GM18517 (cell line): ENCODE data around the gene TNFRSF13B.
"Not testable (repeated sequence)": the region's sequence is repeated elsewhere in the genome, so short reads cannot be mapped to it uniquely, and the experiment has no call there.

Experiments
- ATAC-seq: cut with Tn5 transposase; IDR thresholded peaks from one replicate; pipeline ENCODE4 v1.9.1; 2021; ENCODE audit warnings: mild to moderate bottlenecking, moderate library complexity; ENCODE audit not compliant: unreplicated experiment

TNFRSF13B gene

GRCh38 chr17:16929035-16929680 lies 42.8 kb downstream of the TNFRSF13B start:
- no peak for ATAC-seq

GRCh38 chr17:16928406-16929034 lies 43.4 kb downstream of the TNFRSF13B start:
- ATAC-seq, result no peak

GRCh38 chr17:16927641-16928321 lies 44.1 kb downstream of the TNFRSF13B start:
- no peak for ATAC-seq

GRCh38 chr17:16926571-16927451 lies 45.1 kb downstream of the TNFRSF13B start:
- no peak for ATAC-seq

- no peak for ATAC-seq
These were observed 45.8 kb downstream of the TNFRSF13B start for GRCh38 chr17:16926061-16926511.

GRCh38 chr17:16925461-16926060 lies 46.4 kb downstream of the TNFRSF13B start:
- ATAC-seq, result no peak

- no peak for ATAC-seq
These were observed 47.0 kb downstream of the TNFRSF13B start for GRCh38 chr17:16924696-16925440.

GRCh38 chr17:16923904-16924695 lies 47.8 kb downstream of the TNFRSF13B start:
- ATAC-seq, result no peak

GRCh38 chr17:16923097-16923903 lies 48.6 kb downstream of the TNFRSF13B start:
- ATAC-seq, result no peak

- ATAC-seq, result no peak
These were observed 49.4 kb downstream of the TNFRSF13B start for GRCh38 chr17:16922386-16923096.

GRCh38 chr17:16921451-16921850 lies 50.5 kb downstream of the TNFRSF13B start:
- not testable (repeated sequence) for ATAC-seq

GRCh38 chr17:16920628-16921020 lies 51.3 kb downstream of the TNFRSF13B start:
- no peak for ATAC-seq

GRCh38 chr17:16919663-16920627 lies 52.0 kb downstream of the TNFRSF13B start:
- ATAC-seq, result no peak

- no peak for ATAC-seq
These were observed 53.5 kb downstream of the TNFRSF13B start for GRCh38 chr17:16918443-16918842.

GRCh38 chr17:16917671-16918394 lies 54.1 kb downstream of the TNFRSF13B start:
- ATAC-seq, result no peak

GRCh38 chr17:16916557-16916920 lies 55.4 kb downstream of the TNFRSF13B start:
- ATAC-seq, result no peak
